GM19328 (cell line): ENCODE measurements around the gene RAPGEF6.
"Not testable (repeated sequence)": the region's sequence is repeated elsewhere in the genome, so short reads cannot be mapped to it uniquely, and the experiment has no call there.

ENCODE experiments used
- ATAC-seq: cut with Tn5 transposase; IDR thresholded peaks from one replicate; pipeline ENCODE4 v1.9.1; 2021; ENCODE audit warnings: mild to moderate bottlenecking, moderate library complexity; ENCODE audit not compliant: unreplicated experiment

RAPGEF6 gene

GRCh38 chr5:131459216-131459615 lies 175.8 kb downstream of the RAPGEF6 start:
- ATAC-seq: no peak

- ATAC-seq: no peak
Observed at GRCh38 chr5:131457193-131457592, 177.8 kb downstream of the RAPGEF6 start.

- ATAC-seq: no peak
Observed at GRCh38 chr5:131450941-131451340, 184.1 kb downstream of the RAPGEF6 start.

- ATAC-seq: no peak
Observed at GRCh38 chr5:131441184-131441583, 193.8 kb downstream of the RAPGEF6 start.

- ATAC-seq: no peak
Observed at GRCh38 chr5:131436081-131436480, 198.9 kb downstream of the RAPGEF6 start.

- ATAC-seq: no peak
Observed at GRCh38 chr5:131433109-131433508, 201.9 kb downstream of the RAPGEF6 start.

GRCh38 chr5:131431794-131432193 lies 203.2 kb downstream of the RAPGEF6 start:
- ATAC-seq: no peak

GRCh38 chr5:131430794-131431193 lies 204.2 kb downstream of the RAPGEF6 start:
- no peak for ATAC-seq

- no peak for ATAC-seq
Observed at GRCh38 chr5:131426011-131426410, 209.0 kb downstream of the RAPGEF6 start.

GRCh38 chr5:131423056-131423455 lies 212.0 kb downstream of the RAPGEF6 start:
- no peak for ATAC-seq

- no peak for ATAC-seq
Observed at GRCh38 chr5:131419877-131420276, 215.2 kb downstream of the RAPGEF6 start.

GRCh38 chr5:131418846-131419245 lies 216.2 kb downstream of the RAPGEF6 start:
- no peak for ATAC-seq

GRCh38 chr5:131417240-131417869 lies 217.7 kb downstream of the RAPGEF6 start:
- peak; percentile 35 for ATAC-seq

- peak; percentile 49 for ATAC-seq
Observed at GRCh38 chr5:131416729-131417128, 218.3 kb downstream of the RAPGEF6 start.

GRCh38 chr5:131413605-131414559 lies 221.1 kb downstream of the RAPGEF6 start:
- ATAC-seq: peak; percentile 69

GRCh38 chr5:131406975-131407638 lies 227.9 kb downstream of the RAPGEF6 start:
- no peak for ATAC-seq

GRCh38 chr5:131406076-131406475 lies 229.0 kb downstream of the RAPGEF6 start:
- no peak for ATAC-seq

- no peak for ATAC-seq
Observed at GRCh38 chr5:131405674-131406073, 229.4 kb downstream of the RAPGEF6 start.

GRCh38 chr5:131400585-131400984 lies 234.4 kb downstream of the RAPGEF6 start:
- no peak for ATAC-seq

GRCh38 chr5:131399007-131399406 lies 236.0 kb downstream of the RAPGEF6 start:
- ATAC-seq: not testable (repeated sequence)

- ATAC-seq: no peak
Observed at GRCh38 chr5:131396630-131397273, 238.3 kb downstream of the RAPGEF6 start.
